Activated CD4-positive, alpha-beta T cell treated with anti-CD3 and anti-CD28 coated beads for 1 hour (primary cell): ENCODE measurements around the gene GNRHR.
"Not testable (repeated sequence)": the region's sequence is repeated elsewhere in the genome, so short reads cannot be mapped to it uniquely, and the experiment has no call there.

Experiments used
- DNase-seq: peaks from one replicate; pipeline ENCODE4 v3.0.0-alpha.2; 2020

Gene GNRHR

GRCh38 chr4:67754288-67754687 lies at the start of gene GNRHR:
GNRHR (minus strand) TSS chr4:67754388; CDS start chr4:67754335, 53 bp downstream.
- DNase-seq, result no peak

- no peak for DNase-seq
Measured at GRCh38 chr4:67796810-67797209, 42.6 kb upstream of the GNRHR start.

- DNase-seq, result no peak
Measured at GRCh38 chr4:67790721-67791120, 36.5 kb upstream of the GNRHR start.

GRCh38 chr4:67787311-67787710 lies 33.1 kb upstream of the GNRHR start:
- no peak for DNase-seq

- DNase-seq, result no peak
Measured at GRCh38 chr4:67785528-67785927, 31.3 kb upstream of the GNRHR start.

- no peak for DNase-seq
Measured at GRCh38 chr4:67779631-67780030, 25.4 kb upstream of the GNRHR start.

- no peak for DNase-seq
Measured at GRCh38 chr4:67776746-67777145, 22.6 kb upstream of the GNRHR start.

- DNase-seq, result no peak
Measured at GRCh38 chr4:67770422-67770821, 16.2 kb upstream of the GNRHR start.

GRCh38 chr4:67765928-67766327 lies 11.7 kb upstream of the GNRHR start:
- DNase-seq, result no peak

- DNase-seq, result no peak
Measured at GRCh38 chr4:67765401-67765800, 11.2 kb upstream of the GNRHR start.

- DNase-seq, result no peak
Measured at GRCh38 chr4:67764183-67764582, 10.0 kb upstream of the GNRHR start.

- DNase-seq, result no peak
Measured at GRCh38 chr4:67762086-67762485, 7.9 kb upstream of the GNRHR start.

- DNase-seq, result not testable (repeated sequence)
Measured at GRCh38 chr4:67756991-67757390, 2.8 kb upstream of the GNRHR start.

GRCh38 chr4:67755974-67756373 lies 1.8 kb upstream of the GNRHR start:
- DNase-seq, result no peak

GRCh38 chr4:67751260-67751659 lies 2.9 kb downstream of the GNRHR start:
- DNase-seq, result no peak

GRCh38 chr4:67750691-67751090 lies 3.5 kb downstream of the GNRHR start:
- DNase-seq, result no peak

- DNase-seq, result no peak
Measured at GRCh38 chr4:67749286-67749685, 4.9 kb downstream of the GNRHR start.

- DNase-seq, result no peak
Measured at GRCh38 chr4:67746797-67747495, 7.2 kb downstream of the GNRHR start.

- DNase-seq, result no peak
Measured at GRCh38 chr4:67744561-67745283, 9.5 kb downstream of the GNRHR start.

- no peak for DNase-seq
Measured at GRCh38 chr4:67743194-67743593, 11.0 kb downstream of the GNRHR start.

- no peak for DNase-seq
Measured at GRCh38 chr4:67736262-67736661, 17.9 kb downstream of the GNRHR start.

- no peak for DNase-seq
Measured at GRCh38 chr4:67735325-67735724, 18.9 kb downstream of the GNRHR start.

GRCh38 chr4:67730511-67730910 lies 23.7 kb downstream of the GNRHR start:
- DNase-seq, result not testable (repeated sequence)

GRCh38 chr4:67727124-67727850 lies 26.9 kb downstream of the GNRHR start:
- DNase-seq, result no peak
